ENCODE data around the gene VAV2. TPM values are rescaled to one million over a fixed set of nuclear protein-coding genes. Genes with fewer than 3 reads are reported as not detected.
A peak's percentile ranks its signal among the peaks of the same experiment; 100 is the strongest.
"Not testable (repeated sequence)": the region's sequence is repeated elsewhere in the genome, so short reads cannot be mapped to it uniquely, and the experiment has no call there.

Gene VAV2
- total and polyA plus RNA-seq, 12 donors = 2.9 to 7.1 (median 5.0) TPM

DNA sequence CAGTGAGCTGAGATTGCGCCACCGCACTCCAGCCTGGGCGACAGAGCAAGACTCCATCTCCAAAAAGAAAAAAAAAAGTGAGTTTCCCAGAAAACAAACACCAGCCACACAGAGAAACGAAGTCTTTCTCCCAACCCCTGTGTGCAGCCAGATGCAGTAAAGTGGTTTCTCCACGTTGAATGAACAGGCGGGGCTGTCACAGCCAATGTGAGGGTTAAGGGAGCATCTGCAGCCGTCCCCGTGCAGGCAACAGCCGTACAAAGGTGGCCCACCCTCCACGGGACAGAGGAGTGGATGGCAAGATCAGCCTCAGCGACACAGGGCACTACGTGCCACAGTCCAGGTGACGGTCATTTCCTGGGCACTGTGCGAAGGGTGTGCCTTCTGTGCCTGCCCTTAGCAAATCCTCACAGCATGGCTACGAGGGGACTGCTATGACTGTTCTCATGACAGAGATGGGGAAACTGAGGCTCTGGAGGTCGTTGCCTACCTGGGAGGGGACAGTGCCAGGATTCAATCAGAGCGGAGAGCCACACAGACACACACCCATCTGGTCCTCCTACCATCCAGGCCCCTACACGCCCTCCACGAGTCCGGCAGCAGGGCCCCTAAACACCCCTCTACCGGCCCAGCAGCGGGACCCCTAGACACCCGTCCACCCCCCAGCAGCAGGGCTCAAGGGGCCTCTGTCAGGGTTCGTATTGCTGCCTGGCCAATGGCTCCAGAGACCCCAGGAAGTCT, 2.3 kb downstream of the VAV2 start:
- H3K4me1 ChIP-seq = peaks cover 8 to 34% (median 23%) of the 10 kb centered on the region in 9 donors
- peak overlapping the region in 3 of 10 donors; percentile 70 to 80 (median 77) for H3K4me3 ChIP-seq
- no peak for DNase-seq
- H3K9me3 ChIP-seq = no peaks in the 10 kb centered on the region
- intact Hi-C loops (cut with DNase I) = no loop called here
- H3K27me3 ChIP-seq = peaks cover 0 to 17% (median 0%) of the 10 kb centered on the region in 7 donors
- TF ChIP-seq, protein P1, sequence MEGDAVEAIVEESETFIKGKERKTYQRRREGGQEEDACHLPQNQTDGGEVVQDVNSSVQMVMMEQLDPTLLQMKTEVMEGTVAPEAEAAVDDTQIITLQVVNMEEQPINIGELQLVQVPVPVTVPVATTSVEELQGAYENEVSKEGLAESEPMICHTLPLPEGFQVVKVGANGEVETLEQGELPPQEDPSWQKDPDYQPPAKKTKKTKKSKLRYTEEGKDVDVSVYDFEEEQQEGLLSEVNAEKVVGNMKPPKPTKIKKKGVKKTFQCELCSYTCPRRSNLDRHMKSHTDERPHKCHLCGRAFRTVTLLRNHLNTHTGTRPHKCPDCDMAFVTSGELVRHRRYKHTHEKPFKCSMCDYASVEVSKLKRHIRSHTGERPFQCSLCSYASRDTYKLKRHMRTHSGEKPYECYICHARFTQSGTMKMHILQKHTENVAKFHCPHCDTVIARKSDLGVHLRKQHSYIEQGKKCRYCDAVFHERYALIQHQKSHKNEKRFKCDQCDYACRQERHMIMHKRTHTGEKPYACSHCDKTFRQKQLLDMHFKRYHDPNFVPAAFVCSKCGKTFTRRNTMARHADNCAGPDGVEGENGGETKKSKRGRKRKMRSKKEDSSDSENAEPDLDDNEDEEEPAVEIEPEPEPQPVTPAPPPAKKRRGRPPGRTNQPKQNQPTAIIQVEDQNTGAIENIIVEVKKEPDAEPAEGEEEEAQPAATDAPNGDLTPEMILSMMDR (IDR thresholded peaks at IDR 0.05) = no peak
- no peaks in the 10 kb centered on the region for H3K36me3 ChIP-seq
- 90 to 92% methylated on average over 24 of the region's 24 CpGs for WGBS, 2 donors
- no peak for ATAC-seq
- no peak overlapping the region for H3K27ac ChIP-seq

DNA sequence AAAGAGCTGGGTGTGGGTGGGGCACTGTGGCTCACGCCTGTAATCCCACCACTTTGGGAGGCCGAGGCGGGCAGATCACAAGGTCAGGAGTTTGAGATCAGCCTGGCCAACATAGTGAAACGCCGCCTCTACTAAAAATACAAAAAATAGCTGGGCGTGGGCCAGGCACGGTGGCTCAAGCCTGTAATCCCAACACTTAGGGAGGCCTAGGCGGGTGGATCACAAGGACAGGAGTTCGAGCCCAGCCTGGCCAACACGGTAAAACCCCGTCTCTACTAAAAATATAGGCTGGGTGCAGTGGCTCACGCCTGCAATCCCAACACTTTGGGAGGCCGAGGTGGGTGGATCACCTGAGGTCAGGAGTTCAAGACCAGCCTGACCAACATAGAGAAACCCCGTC, 3.4 kb downstream of the VAV2 start:
- 90 to 94% methylated on average over 14 of the region's 14 CpGs for WGBS, 2 donors
- intact Hi-C loops (cut with DNase I); ATAC-seq; H3K36me3 ChIP-seq; H3K4me3 ChIP-seq; DNase-seq; H3K9me3 ChIP-seq; H3K27ac ChIP-seq: not testable (repeated sequence)
- peaks cover 0 to 17% (median 0%) of the 10 kb centered on the region in 7 donors for H3K27me3 ChIP-seq
- peaks cover 5 to 26% (median 17%) of the 10 kb centered on the region in 9 donors for H3K4me1 ChIP-seq

DNA sequence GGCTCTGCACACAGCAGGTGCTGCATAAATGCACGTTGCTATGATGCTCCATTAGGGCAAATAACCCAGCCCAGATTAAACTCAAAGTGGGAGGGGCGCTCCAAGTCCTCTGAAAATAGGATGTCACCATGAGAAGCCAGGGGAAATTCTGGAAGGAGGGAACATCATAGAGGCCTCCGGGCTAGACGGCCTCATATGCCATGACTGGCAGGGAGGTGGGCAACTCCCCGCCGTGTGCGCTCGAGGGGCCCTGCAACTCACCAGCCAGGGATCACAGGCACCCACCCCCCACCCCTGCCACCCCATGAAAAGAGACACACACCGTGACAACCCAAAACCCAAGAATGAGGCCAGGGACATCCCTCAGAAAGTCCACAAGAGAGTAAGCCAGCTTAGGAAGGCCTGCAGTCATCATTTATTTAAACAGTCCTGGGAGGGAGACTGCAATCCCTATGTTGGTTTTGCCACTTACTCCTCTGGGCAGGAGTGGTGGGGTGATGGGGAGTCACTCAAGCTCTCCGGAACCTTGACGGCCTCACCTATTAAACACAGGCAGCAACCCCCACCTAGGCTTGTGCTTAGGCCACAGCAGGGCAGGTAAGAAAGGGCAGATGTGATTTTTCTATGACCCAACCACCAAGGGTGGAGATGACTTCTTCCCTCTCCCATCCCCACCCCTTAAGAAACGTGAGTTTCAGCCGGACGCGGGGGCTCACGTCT, 4.0 kb downstream of the VAV2 start:
- H3K36me3 ChIP-seq = no peaks in the 10 kb centered on the region
- H3K27me3 ChIP-seq = peaks cover 0 to 14% (median 0%) of the 10 kb centered on the region in 7 donors
- ATAC-seq = no peak
- no peak for DNase-seq
- TF ChIP-seq, protein P1 (IDR thresholded peaks at IDR 0.05) = no peak
- intact Hi-C loops (cut with DNase I) = no loop called here
- H3K9me3 ChIP-seq = no peaks in the 10 kb centered on the region
- WGBS, 2 donors = 88 to 91% methylated on average over 16 of the region's 16 CpGs
- H3K27ac ChIP-seq = no peak overlapping the region
- H3K4me3 ChIP-seq = no peak overlapping the region
- H3K4me1 ChIP-seq = peaks cover 3 to 19% (median 11%) of the 10 kb centered on the region in 9 donors

DNA sequence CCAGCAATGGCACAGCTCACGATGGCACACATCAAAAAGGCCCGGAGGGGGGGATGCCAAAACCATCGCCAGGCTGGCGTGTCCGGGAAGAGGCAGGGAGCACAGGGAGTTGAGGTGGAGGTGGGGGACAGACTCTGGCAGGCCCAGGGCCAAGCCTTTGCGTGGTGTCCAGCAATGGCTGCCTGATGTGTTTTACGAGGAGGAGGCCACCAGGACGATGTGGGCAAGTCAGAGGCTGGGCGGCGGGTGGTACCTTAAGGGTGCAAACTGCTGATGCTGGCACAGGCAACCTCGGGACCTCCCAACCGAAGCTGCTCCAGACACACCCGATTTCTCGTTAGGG, 4.7 kb downstream of the VAV2 start:
- no peaks in the 10 kb centered on the region for H3K36me3 ChIP-seq
- H3K9me3 ChIP-seq = no peaks in the 10 kb centered on the region
- H3K27me3 ChIP-seq = peaks cover 0 to 14% (median 0%) of the 10 kb centered on the region in 7 donors
- peaks cover 3 to 17% (median 11%) of the 10 kb centered on the region in 9 donors for H3K4me1 ChIP-seq
- TF ChIP-seq, protein P1 (IDR thresholded peaks at IDR 0.05) = no peak
- no peak for ATAC-seq
- H3K27ac ChIP-seq = no peak overlapping the region
- intact Hi-C loops (cut with DNase I) = no loop called here
- DNase-seq = no peak
- H3K4me3 ChIP-seq = no peak overlapping the region
- WGBS, 2 donors = 93 to 94% methylated on average over 14 of the region's 14 CpGs
